Stimulated activated naive B cell treated with anti-CD40 and anti-IgM and Interleukin-4, amounts not matched to agents 10 μg/mL and 1 μg/mL and 100 μg/mL, for 72 hours (primary cell): ENCODE measurements around the gene FAAH.
A peak's percentile ranks its signal among the peaks of the same experiment; 100 is the strongest.

Source experiments
- ATAC-seq, 2 donors: fragments of 150-1000 bp; cut with Tn5 transposase; replicated peaks; 2 replicates each; pipeline ENCODE4 v1.10.0; 2021; ENCODE audit warnings: moderate library complexity in 1 of 2
- DNase-seq: peaks from one replicate; pipeline ENCODE4 v3.0.0; 2021
- H3K27ac Mint-ChIP-seq: one replicate; pipeline ENCODE4 v1.8.0; 2022; ENCODE audit warnings: mild to moderate bottlenecking, mixed read lengths
- H3K27me3 Mint-ChIP-seq, 2 donors: one replicate each; pipeline ENCODE4 v1.8.0; 2022; ENCODE audit warnings: mixed read lengths in 2 of 2
- H3K36me3 Mint-ChIP-seq, 2 donors: one replicate each; pipeline ENCODE4 v1.8.0; 2022; ENCODE audit warnings: mixed read lengths in 2 of 2, mild to moderate bottlenecking in 1 of 2
- H3K4me1 Mint-ChIP-seq, 2 donors: one replicate each; pipeline ENCODE4 v1.8.0; 2022; ENCODE audit warnings: mixed read lengths in 2 of 2, mild to moderate bottlenecking in 1 of 2
- H3K4me3 Mint-ChIP-seq, 2 donors: one replicate each; pipeline ENCODE4 v1.8.0; 2022; ENCODE audit warnings: mild to moderate bottlenecking in 2 of 2, mixed read lengths in 2 of 2, moderate library complexity in 1 of 2
- H3K9me3 Mint-ChIP-seq, 2 donors: one replicate each; pipeline ENCODE4 v1.8.0; 2022; ENCODE audit warnings: mixed read lengths in 2 of 2, mild to moderate bottlenecking in 1 of 2

FAAH gene

GRCh38 chr1:46421739-46422138 lies 27.6 kb downstream of the FAAH start:
- no peak for ATAC-seq

GRCh38 chr1:46422261-46422871 lies 28.2 kb downstream of the FAAH start:
- H3K9me3 Mint-ChIP-seq, result no peaks in the 10 kb centered on the region
- DNase-seq (no peak), ATAC-seq (no peak)
- no peaks in the 10 kb centered on the region for H3K36me3 Mint-ChIP-seq
- no peak overlapping the region for H3K27ac Mint-ChIP-seq
- H3K27me3 Mint-ChIP-seq, result peaks cover 23 to 27% of the 10 kb centered on the region in 2 donors
- H3K4me1 Mint-ChIP-seq, result peaks cover 3 to 4% of the 10 kb centered on the region in 2 donors
- H3K4me3 Mint-ChIP-seq, result no peak overlapping the region

More at GRCh38 chr1:46421739-46422138, 27.6 kb downstream of the FAAH start:
- H3K4me3 Mint-ChIP-seq, result no peak overlapping the region
- DNase-seq, result no peak
- no peaks in the 10 kb centered on the region for H3K36me3 Mint-ChIP-seq
- H3K27ac Mint-ChIP-seq, result no peak overlapping the region
- H3K9me3 Mint-ChIP-seq, result no peaks in the 10 kb centered on the region
- peaks cover 23 to 27% of the 10 kb centered on the region in 2 donors for H3K27me3 Mint-ChIP-seq
- peaks cover 3 to 4% of the 10 kb centered on the region in 2 donors for H3K4me1 Mint-ChIP-seq

- no peak for DNase-seq
- Mint-ChIP-seq H3K27ac (no peak overlapping the region), H3K36me3 (no peaks in the 10 kb centered on the region), H3K4me3 (no peak overlapping the region), H3K9me3 (no peaks in the 10 kb centered on the region), H3K4me1 (peaks cover 3 to 4% of the 10 kb centered on the region in 2 donors), H3K27me3 (peaks cover 23 to 27% of the 10 kb centered on the region in 2 donors)
- ATAC-seq, result no peak
Observed at GRCh38 chr1:46423574-46424240, 29.6 kb downstream of the FAAH start.

GRCh38 chr1:46424730-46425129 lies 30.6 kb downstream of the FAAH start:
- H3K27ac Mint-ChIP-seq, result no peak overlapping the region
- ATAC-seq, result no peak
- H3K4me3 Mint-ChIP-seq, result no peak overlapping the region
- DNase-seq, result no peak
- H3K36me3 Mint-ChIP-seq, result no peaks in the 10 kb centered on the region
- peaks cover 3 to 4% of the 10 kb centered on the region in 2 donors for H3K4me1 Mint-ChIP-seq
- H3K9me3 Mint-ChIP-seq, result no peaks in the 10 kb centered on the region
- H3K27me3 Mint-ChIP-seq, result peaks cover 23 to 36% of the 10 kb centered on the region in 2 donors

GRCh38 chr1:46425726-46426125 lies 31.6 kb downstream of the FAAH start:
- DNase-seq (no peak), ATAC-seq (no peak)
- no peaks in the 10 kb centered on the region for H3K9me3 Mint-ChIP-seq
- H3K27ac Mint-ChIP-seq, result no peak overlapping the region
- H3K4me1 Mint-ChIP-seq, result peaks cover 3 to 4% of the 10 kb centered on the region in 2 donors
- peaks cover 23 to 39% of the 10 kb centered on the region in 2 donors for H3K27me3 Mint-ChIP-seq
- H3K36me3 Mint-ChIP-seq, result no peaks in the 10 kb centered on the region
- H3K4me3 Mint-ChIP-seq, result no peak overlapping the region

GRCh38 chr1:46427541-46427940 lies 33.4 kb downstream of the FAAH start:
- Mint-ChIP-seq H3K36me3 (no peaks in the 10 kb centered on the region), H3K27me3 (peaks cover 15 to 29% of the 10 kb centered on the region in 2 donors), H3K27ac (peak overlapping the region; percentile 27), H3K4me3 (no peak overlapping the region), H3K9me3 (no peaks in the 10 kb centered on the region), H3K4me1 (peaks cover 3 to 4% of the 10 kb centered on the region in 2 donors)
- DNase-seq (no peak), ATAC-seq (no peak)

GRCh38 chr1:46429436-46429835 lies 35.3 kb downstream of the FAAH start:
- Mint-ChIP-seq H3K4me3 (no peak overlapping the region), H3K9me3 (no peaks in the 10 kb centered on the region), H3K27ac (no peak overlapping the region), H3K36me3 (no peaks in the 10 kb centered on the region), H3K4me1 (peaks cover 3 to 4% of the 10 kb centered on the region in 2 donors), H3K27me3 (peaks cover 5 to 19% of the 10 kb centered on the region in 2 donors)
- DNase-seq, result no peak
- ATAC-seq, result no peak

- DNase-seq, result no peak
- no peak for ATAC-seq
- no peak overlapping the region for H3K27ac Mint-ChIP-seq
- H3K36me3 Mint-ChIP-seq, result no peaks in the 10 kb centered on the region
- no peak overlapping the region for H3K4me3 Mint-ChIP-seq
- H3K9me3 Mint-ChIP-seq, result no peaks in the 10 kb centered on the region
- H3K27me3 Mint-ChIP-seq, result peaks cover 1 to 20% of the 10 kb centered on the region in 2 donors
- no peaks in the 10 kb centered on the region for H3K4me1 Mint-ChIP-seq
Observed at GRCh38 chr1:46431695-46432094, 37.6 kb downstream of the FAAH start.

GRCh38 chr1:46432781-46433327 lies 38.7 kb downstream of the FAAH start:
- Mint-ChIP-seq H3K4me3 (no peak overlapping the region), H3K27me3 (peaks cover 7 to 24% of the 10 kb centered on the region in 2 donors), H3K4me1 (peaks cover 1 to 3% of the 10 kb centered on the region in 2 donors), H3K27ac (no peak overlapping the region), H3K9me3 (no peaks in the 10 kb centered on the region), H3K36me3 (no peaks in the 10 kb centered on the region)
- ATAC-seq (no peak), DNase-seq (no peak)

- H3K27ac Mint-ChIP-seq, result no peak overlapping the region
- H3K36me3 Mint-ChIP-seq, result no peaks in the 10 kb centered on the region
- H3K9me3 Mint-ChIP-seq, result no peaks in the 10 kb centered on the region
Observed at GRCh38 chr1:46434358-46434757, 40.2 kb downstream of the FAAH start.

GRCh38 chr1:46436844-46437243 lies 42.7 kb downstream of the FAAH start:
- H3K4me1 Mint-ChIP-seq, result peaks cover 2 to 6% of the 10 kb centered on the region in 2 donors
- peaks cover 14 to 27% of the 10 kb centered on the region in 2 donors for H3K27me3 Mint-ChIP-seq
- H3K9me3 Mint-ChIP-seq, result no peaks in the 10 kb centered on the region
- ATAC-seq (no peak), DNase-seq (no peak)
- H3K4me3 Mint-ChIP-seq, result no peak overlapping the region
- H3K27ac Mint-ChIP-seq, result no peak overlapping the region
- no peaks in the 10 kb centered on the region for H3K36me3 Mint-ChIP-seq

More at GRCh38 chr1:46434358-46434757, 40.2 kb downstream of the FAAH start:
- peaks cover 2 to 6% of the 10 kb centered on the region in 2 donors for H3K4me1 Mint-ChIP-seq
- no peak overlapping the region for H3K4me3 Mint-ChIP-seq
- peaks cover 14 to 21% of the 10 kb centered on the region in 2 donors for H3K27me3 Mint-ChIP-seq
- no peak for ATAC-seq
- no peak for DNase-seq

GRCh38 chr1:46437723-46438122 lies 43.6 kb downstream of the FAAH start:
- Mint-ChIP-seq H3K9me3 (no peaks in the 10 kb centered on the region), H3K27me3 (peaks cover 22 to 35% of the 10 kb centered on the region in 2 donors), H3K36me3 (no peaks in the 10 kb centered on the region), H3K27ac (no peak overlapping the region), H3K4me3 (no peak overlapping the region), H3K4me1 (peaks cover 8 to 13% of the 10 kb centered on the region in 2 donors)
- peak; percentile 21 to 37 for ATAC-seq
- no peak for DNase-seq

- H3K27ac Mint-ChIP-seq, result no peak overlapping the region
- no peaks in the 10 kb centered on the region for H3K9me3 Mint-ChIP-seq
- DNase-seq (no peak), ATAC-seq (no peak)
- no peak overlapping the region for H3K4me3 Mint-ChIP-seq
- H3K36me3 Mint-ChIP-seq, result no peaks in the 10 kb centered on the region
- peaks cover 27 to 42% of the 10 kb centered on the region in 2 donors for H3K27me3 Mint-ChIP-seq
- H3K4me1 Mint-ChIP-seq, result peaks cover 11 to 19% of the 10 kb centered on the region in 2 donors
Observed at GRCh38 chr1:46438346-46438745, 44.2 kb downstream of the FAAH start.

- H3K4me1 Mint-ChIP-seq, result peaks cover 12 to 22% of the 10 kb centered on the region in 2 donors
- H3K27ac Mint-ChIP-seq, result no peak overlapping the region
- H3K9me3 Mint-ChIP-seq, result no peaks in the 10 kb centered on the region
- no peak overlapping the region for H3K4me3 Mint-ChIP-seq
- H3K27me3 Mint-ChIP-seq, result peaks cover 45 to 58% of the 10 kb centered on the region in 2 donors
- H3K36me3 Mint-ChIP-seq, result no peaks in the 10 kb centered on the region
- ATAC-seq (no peak), DNase-seq (no peak)
Observed at GRCh38 chr1:46440478-46440877, 46.4 kb downstream of the FAAH start.
